ENCODE measurements around the gene ELK4.

Gene ELK4

GRCh38 chr1:205631768-205632668 is at the start of gene ELK4:
ELK4 (minus strand) TSS chr1:205632011; CDS start chr1:205623882, 8,129 bp downstream.
- Mint-ChIP-seq H3K27ac (peak within 1 kb of the TSS; percentile 95 to 97), H3K9me3 (no peaks in the 10 kb centered on the region)
- DNase-seq, result peak; percentile 99

GRCh38 chr1:205681364-205681763 is 49.6 kb upstream of the ELK4 start:
- H3K9me3 Mint-ChIP-seq, result no peaks in the 10 kb centered on the region
- ATAC-seq, result no peak
- no peak overlapping the region for H3K27ac Mint-ChIP-seq
- no peak for DNase-seq
- H3K4me3 Mint-ChIP-seq, result no peak overlapping the region
- H3K4me1 Mint-ChIP-seq, result peaks cover 19% of the 10 kb centered on the region
- peaks cover 37% of the 10 kb centered on the region for H3K27me3 Mint-ChIP-seq

More at GRCh38 chr1:205631768-205632668, at the start of gene ELK4:
- peaks cover 40% of the 10 kb centered on the region for H3K4me1 Mint-ChIP-seq
- H3K27me3 Mint-ChIP-seq, result no peaks in the 10 kb centered on the region
- H3K4me3 Mint-ChIP-seq, result peak within 1 kb of the TSS; percentile 87
- peak; percentile 87 for ATAC-seq

GRCh38 chr1:205680073-205680851 is 48.5 kb upstream of the ELK4 start, which contains the start of gene SLC45A3:
SLC45A3 (minus strand) TSS chr1:205680509; CDS start chr1:205664656, 15,853 bp downstream.
- Mint-ChIP-seq H3K4me3 (peak within 1 kb of the TSS; percentile 86), H3K4me1 (peaks cover 19% of the 10 kb centered on the region), H3K27me3 (peaks cover 48% of the 10 kb centered on the region), H3K9me3 (no peaks in the 10 kb centered on the region), H3K27ac (peak within 1 kb of the TSS in 1 of 2 donors; percentile 41)
- ATAC-seq (peak; percentile 90), DNase-seq (peak in 1 of 2 donors; percentile 38)

GRCh38 chr1:205678286-205679111 is 46.7 kb upstream of the ELK4 start:
- H3K9me3 Mint-ChIP-seq, result no peaks in the 10 kb centered on the region
- peak overlapping the region; percentile 86 for H3K4me3 Mint-ChIP-seq
- no peak for DNase-seq
- no peak for ATAC-seq
- peaks cover 19% of the 10 kb centered on the region for H3K4me1 Mint-ChIP-seq
- no peak overlapping the region for H3K27ac Mint-ChIP-seq
- peaks cover 52% of the 10 kb centered on the region for H3K27me3 Mint-ChIP-seq

GRCh38 chr1:205677167-205677566 is 45.4 kb upstream of the ELK4 start:
- ATAC-seq, result no peak
- peaks cover 57% of the 10 kb centered on the region for H3K27me3 Mint-ChIP-seq
- H3K27ac Mint-ChIP-seq, result no peak overlapping the region
- H3K4me1 Mint-ChIP-seq, result peaks cover 22% of the 10 kb centered on the region
- H3K4me3 Mint-ChIP-seq, result no peak overlapping the region
- no peaks in the 10 kb centered on the region for H3K9me3 Mint-ChIP-seq
- no peak for DNase-seq

- no peak for ATAC-seq
- H3K9me3 Mint-ChIP-seq, result no peaks in the 10 kb centered on the region
- H3K4me1 Mint-ChIP-seq, result peaks cover 27% of the 10 kb centered on the region
- no peak for DNase-seq
- no peak overlapping the region for H3K4me3 Mint-ChIP-seq
- peaks cover 56% of the 10 kb centered on the region for H3K27me3 Mint-ChIP-seq
- peak overlapping the region in 1 of 2 donors; percentile 36 for H3K27ac Mint-ChIP-seq
These were observed 44.8 kb upstream of the ELK4 start for GRCh38 chr1:205676597-205676996.

GRCh38 chr1:205676002-205676401 is 44.2 kb upstream of the ELK4 start:
- H3K9me3 Mint-ChIP-seq, result no peaks in the 10 kb centered on the region
- no peak overlapping the region for H3K4me3 Mint-ChIP-seq
- no peak for DNase-seq
- H3K4me1 Mint-ChIP-seq, result peaks cover 29% of the 10 kb centered on the region
- no peak for ATAC-seq
- H3K27ac Mint-ChIP-seq, result no peak overlapping the region
- H3K27me3 Mint-ChIP-seq, result peaks cover 55% of the 10 kb centered on the region

GRCh38 chr1:205675247-205675646 is 43.4 kb upstream of the ELK4 start:
- Mint-ChIP-seq H3K4me1 (peaks cover 23% of the 10 kb centered on the region), H3K4me3 (no peak overlapping the region), H3K27me3 (peaks cover 50% of the 10 kb centered on the region), H3K27ac (no peak overlapping the region), H3K9me3 (no peaks in the 10 kb centered on the region)
- DNase-seq (no peak), ATAC-seq (no peak)

- Mint-ChIP-seq H3K4me1 (peaks cover 33% of the 10 kb centered on the region), H3K4me3 (no peak overlapping the region), H3K27ac (no peak overlapping the region), H3K9me3 (no peaks in the 10 kb centered on the region), H3K27me3 (peaks cover 49% of the 10 kb centered on the region)
- DNase-seq (no peak), ATAC-seq (no peak)
These were observed 41.2 kb upstream of the ELK4 start for GRCh38 chr1:205672970-205673369.

GRCh38 chr1:205672395-205672889 is 40.6 kb upstream of the ELK4 start:
- Mint-ChIP-seq H3K4me1 (peaks cover 34% of the 10 kb centered on the region), H3K27ac (no peak overlapping the region), H3K4me3 (no peak overlapping the region), H3K9me3 (no peaks in the 10 kb centered on the region), H3K27me3 (peaks cover 53% of the 10 kb centered on the region)
- DNase-seq (no peak), ATAC-seq (no peak)

- Mint-ChIP-seq H3K27ac (peak overlapping the region in 1 of 2 donors; percentile 34), H3K27me3 (peaks cover 37% of the 10 kb centered on the region), H3K4me3 (no peak overlapping the region), H3K9me3 (no peaks in the 10 kb centered on the region), H3K4me1 (peaks cover 34% of the 10 kb centered on the region)
- ATAC-seq, result no peak
- no peak for DNase-seq
These were observed 39.0 kb upstream of the ELK4 start for GRCh38 chr1:205670611-205671430.

- Mint-ChIP-seq H3K9me3 (no peaks in the 10 kb centered on the region), H3K4me3 (no peak overlapping the region), H3K27me3 (peaks cover 30% of the 10 kb centered on the region), H3K4me1 (peaks cover 37% of the 10 kb centered on the region), H3K27ac (peak overlapping the region in 1 of 2 donors; percentile 34)
- ATAC-seq, result no peak
- DNase-seq, result no peak
These were observed 38.3 kb upstream of the ELK4 start for GRCh38 chr1:205670150-205670446.

GRCh38 chr1:205669341-205670149 is 37.7 kb upstream of the ELK4 start:
- Mint-ChIP-seq H3K4me1 (peaks cover 42% of the 10 kb centered on the region), H3K27me3 (peaks cover 30% of the 10 kb centered on the region), H3K9me3 (no peaks in the 10 kb centered on the region), H3K4me3 (peak overlapping the region; percentile 4 to 27), H3K27ac (peak overlapping the region in 1 of 2 donors; percentile 34)
- DNase-seq (no peak), ATAC-seq (peak; percentile 60)

GRCh38 chr1:205668951-205669340 is 37.1 kb upstream of the ELK4 start:
- Mint-ChIP-seq H3K27ac (peak overlapping the region in 1 of 2 donors; percentile 23), H3K4me3 (peak overlapping the region; percentile 4 to 27), H3K4me1 (peaks cover 47% of the 10 kb centered on the region), H3K9me3 (no peaks in the 10 kb centered on the region), H3K27me3 (peaks cover 30% of the 10 kb centered on the region)
- ATAC-seq (peak; percentile 35), DNase-seq (no peak)
